ENCODE measurements around the gene PKP2. TPM values are rescaled to one million over a fixed set of nuclear protein-coding genes. Genes with fewer than 3 reads are reported as not detected.
A peak's percentile ranks its signal among the peaks of the same experiment; 100 is the strongest.
"Not testable (repeated sequence)": the region's sequence is repeated elsewhere in the genome, so short reads cannot be mapped to it uniquely, and the experiment has no call there.

The PKP2 gene
- total and polyA plus RNA-seq, 2 of the 8 experiments (the other 6 are each of a cell fraction or from before 2014, with no cell fraction given): 9.6 to 44.8 TPM

GRCh38 chr12:32892369-32892768 lies 4.2 kb downstream of the PKP2 start:
- H2BK5ac ChIP-seq (ENCODE audit: low read depth, low read length): peak overlapping the region; percentile 87
- H3K9ac ChIP-seq (replicated peaks in 1 of 4; ENCODE audit: extremely low read depth in 1 of 4, low read depth in 3 of 4, low read length in 3 of 4); H2AK5ac ChIP-seq (ENCODE audit: low read depth, low read length); FAIRE-seq; H3K14ac ChIP-seq (ENCODE audit: insufficient read length); H3K36me3 ChIP-seq (ENCODE audit: control insufficient read depth in 2 of 4, insufficient read depth in 4 of 4, low read length in 3 of 4); H3K79me1 ChIP-seq (ENCODE audit: low read depth, low read length); H3K56ac ChIP-seq (replicated peaks; ENCODE audit: insufficient read length, low read depth, low read length); H2BK120ac ChIP-seq (replicated peaks; ENCODE audit: low read depth, low read length); H3K9me3 ChIP-seq (ENCODE audit: insufficient read depth in 2 of 2, low read depth in 1 of 2, low read length in 1 of 2); H2BK15ac ChIP-seq (ENCODE audit: low read length); H3K27me3 ChIP-seq (replicated peaks in 1 of 4; ENCODE audit: control insufficient read depth in 3 of 4, extremely low read depth in 1 of 4, insufficient read depth in 3 of 4, low read length in 3 of 4); H2AFZ ChIP-seq (ENCODE audit: low read length); H3K23ac ChIP-seq (ENCODE audit: insufficient read length); H2BK20ac ChIP-seq (ENCODE audit: low read length); H4K91ac ChIP-seq (replicated peaks; ENCODE audit: insufficient read length, low read length); DNase-seq (ENCODE audit: low read depth in 1 of 2, low spot score in 2 of 2); H4K20me1 ChIP-seq (replicated peaks in 1 of 2; ENCODE audit: control insufficient read depth in 1 of 2, insufficient read depth in 2 of 2, low read length in 2 of 2); H4K8ac ChIP-seq (ENCODE audit: extremely low read depth, insufficient read depth, low read length); H3K4ac ChIP-seq (replicated peaks; ENCODE audit: insufficient read length, low read depth, low read length): not testable (repeated sequence)
- peak overlapping the region in 1 of 4 experiments; percentile 11; a peak in 1 of 8 replicates for H3K4me3 ChIP-seq (ENCODE audit: extremely low read depth in 1 of 4, insufficient read depth in 2 of 4, low read depth in 3 of 4, low read length in 4 of 4)
- ChIA-PET CTCF (ENCODE audit: partially characterized antibody) (interaction anchor here (0.7 to 1.0 kb wide), 2 partner anchors 51 to 137 kb away, joined by 3 to 4 read pairs; partner anchors contain the start of gene YARS2), POLR2A (ENCODE audit: partially characterized antibody) (interaction anchor here (1.0 kb wide), 1 partner anchor 54 kb away, joined by 3 read pairs; no protein-coding TSS in a partner anchor)
- H3K4me1 ChIP-seq (replicated peaks in 1 of 4; ENCODE audit: control insufficient read depth in 3 of 4, insufficient read depth in 4 of 4, low read length in 3 of 4): peaks cover 8 to 17% (median 12%) of the 10 kb centered on the region in 4 experiments; a peak in 5 of 7 replicates
- peak overlapping the region; percentile 24 to 65; a peak in 3 of 4 replicates for H3K4me2 ChIP-seq (ENCODE audit: insufficient read depth in 1 of 2, low read depth in 2 of 2, low read length in 2 of 2)
- peak overlapping the region; percentile 11; the same call in 1 of the 2 replicates for H3K18ac ChIP-seq (ENCODE audit: extremely low read depth, low read length)
- WGBS, 2 experiments (ENCODE audit: extremely low coverage in 1 of 2, insufficient coverage in 1 of 2, insufficient read length in 1 of 2, insufficient replicate concordance in 2 of 2, low coverage in 1 of 2, low lambda C conversion rate in 2 of 2, missing lambda C conversion rate in 1 of 2): 68% methylated on average over 3 of the region's 3 CpGs; no CpG with 5 or more reads in 1 of the 2 experiments
- H2BK12ac ChIP-seq (ENCODE audit: low read depth, low read length): peak overlapping the region; percentile 89; the same call in 1 of the 2 replicates
- peak overlapping the region; percentile 59; the same call in 1 of the 2 replicates for H3K27ac ChIP-seq (ENCODE audit: low read depth, low read length)
- peak overlapping the region; percentile 50 for H4K5ac ChIP-seq (ENCODE audit: insufficient read length, low read depth, low read length)
- H3K79me2 ChIP-seq (ENCODE audit: control insufficient read depth in 1 of 2, insufficient read depth in 2 of 2, low read length in 2 of 2): peaks cover 0 to 48% of the 10 kb centered on the region in 2 experiments; a peak in 3 of 4 replicates
- H3K23me2 ChIP-seq (ENCODE audit: low read depth, low read length): peaks cover 11% of the 10 kb centered on the region
